GM23338 (cell line): Measurements from ENCODE around the gene BTBD1. TPM values are rescaled to one million over a fixed set of nuclear protein-coding genes. Genes with fewer than 3 reads are reported as not detected.

Experiments
- ATAC-seq: fragments of 200-7000 bp; cut with Tn5 transposase; 3 replicates; pipeline ENCODE4 v1.9.1; 2020
- DNase-seq: peaks from one replicate; pipeline ENCODE4 v3.0.0-alpha.2; 2015; ENCODE audit warnings: low spot score
- H2AFZ ChIP-seq: fragments of 200-600 bp; sonication (generic); 2 replicates; pipeline ENCODE4 v1.8.0; 2016; ENCODE audit warnings: antibody characterized with exemption, mild to moderate bottlenecking, moderate library complexity
- H3F3A ChIP-seq: fragments of 200-600 bp; sonication (generic); replicated peaks from 2 replicates; pipeline ENCODE4 v1.8.0; 2017; ENCODE audit warnings: antibody characterized with exemption, mixed run types, low read depth
- H3K27ac ChIP-seq: fragments of 200-600 bp; sonication (generic); 2 replicates; pipeline ENCODE4 v1.6.1; 2016; ENCODE audit warnings: low read depth
- H3K27me3 ChIP-seq: fragments of 200-600 bp; sonication (generic); 2 replicates; pipeline ENCODE4 v1.8.0; 2016; ENCODE audit warnings: mild to moderate bottlenecking, mixed run types, moderate library complexity; ENCODE audit not compliant: insufficient read depth
- H3K36me3 ChIP-seq: fragments of 200-600 bp; sonication (generic); 2 replicates; pipeline ENCODE4 v1.8.0; 2016; ENCODE audit warnings: mild to moderate bottlenecking; ENCODE audit not compliant: insufficient read depth
- H3K4me1 ChIP-seq: fragments of 200-600 bp; sonication (generic); 2 replicates; pipeline ENCODE4 v1.8.0; 2016; ENCODE audit warnings: mild to moderate bottlenecking, moderate library complexity; ENCODE audit not compliant: insufficient read depth
- H3K4me2 ChIP-seq: fragments of 200-600 bp; sonication (generic); 2 replicates; pipeline ENCODE4 v1.7.1; 2017; ENCODE audit warnings: mixed run types
- H3K4me3 ChIP-seq: fragments of 200-600 bp; sonication (generic); 2 replicates; pipeline ENCODE4 v1.6.1; 2016; ENCODE audit warnings: mixed run types
- H3K79me2 ChIP-seq: fragments of 200-600 bp; sonication (generic); replicated peaks from 2 replicates; pipeline ENCODE4 v1.8.0; 2017; ENCODE audit warnings: mild to moderate bottlenecking; ENCODE audit not compliant: insufficient read depth
- H3K9me2 ChIP-seq: fragments of 200-600 bp; sonication (generic); 2 replicates; pipeline ENCODE4 v1.8.0; 2017; ENCODE audit not compliant: insufficient read depth
- H4K20me1 ChIP-seq: fragments of 200-600 bp; sonication (generic); replicated peaks from 2 replicates; pipeline ENCODE4 v1.8.0; 2017; ENCODE audit warnings: mild to moderate bottlenecking; ENCODE audit not compliant: insufficient read depth
- H3K27ac Mint-ChIP-seq: 2 replicates; pipeline ENCODE4 v1.8.0; 2020; ENCODE audit warnings: inconsistent platforms, mild to moderate bottlenecking, moderate library complexity, mixed read lengths
- H3K27me3 Mint-ChIP-seq: 3 replicates; pipeline ENCODE4 v1.8.0; 2022; ENCODE audit warnings: low read depth, mild to moderate bottlenecking, moderate library complexity, mixed read lengths, inconsistent platforms; ENCODE audit not compliant: insufficient read depth, poor library complexity
- H3K36me3 Mint-ChIP-seq: 3 replicates; pipeline ENCODE4 v1.8.0; 2021; ENCODE audit warnings: low read depth, mild to moderate bottlenecking, inconsistent platforms, moderate library complexity, mixed read lengths
- H3K4me1 Mint-ChIP-seq: 3 replicates; pipeline ENCODE4 v1.8.0; 2020; ENCODE audit warnings: mild to moderate bottlenecking, inconsistent platforms, mixed read lengths
- H3K4me3 Mint-ChIP-seq: 3 replicates; pipeline ENCODE4 v1.8.0; 2021; ENCODE audit warnings: moderate library complexity, mild to moderate bottlenecking, inconsistent platforms, mixed read lengths
- H3K9me3 Mint-ChIP-seq: 3 replicates; pipeline ENCODE4 v1.8.0; 2020; ENCODE audit warnings: moderate library complexity, mild to moderate bottlenecking, inconsistent platforms, mixed read lengths
- CREB1 ChIP-seq: fragments of 250-450 bp; sonication (Bioruptor Pico); IDR thresholded peaks from 2 replicates; pipeline ENCODE4 v1.5.0; 2020; ENCODE audit warnings: low read depth, mild to moderate bottlenecking, moderate library complexity
- ETS1 ChIP-seq: IDR thresholded peaks from 2 replicates; pipeline ENCODE4 v1.6.1; 2016; ENCODE audit warnings: antibody characterized with exemption
- EZH2 ChIP-seq: fragments of 200-600 bp; sonication (generic); IDR thresholded peaks from one replicate; pipeline ENCODE4 v1.8.0; 2017; ENCODE audit warnings: antibody characterized with exemption, mild to moderate bottlenecking, low read depth; ENCODE audit not compliant: unreplicated experiment
- NANOG ChIP-seq: IDR thresholded peaks from 2 replicates; pipeline ENCODE4 v1.6.1; 2016; ENCODE audit warnings: antibody characterized with exemption, borderline replicate concordance
- STAT1 ChIP-seq: IDR thresholded peaks from one replicate; pipeline ENCODE4 v1.6.1; 2016; ENCODE audit warnings: antibody characterized with exemption; ENCODE audit not compliant: unreplicated experiment
- ZNF331 ChIP-seq: fragments of 250-450 bp; sonication (Bioruptor Pico); IDR thresholded peaks from 2 replicates; pipeline ENCODE4 v1.5.0; 2020; ENCODE audit warnings: low read depth, mild to moderate bottlenecking, moderate library complexity
- polyA plus RNA-seq: library from polyadenylated mRNA; unstranded; fragments of >200 nt; fragmentation: Nextera tagmentation; extraction: Ambion mirVana; gene quantifications from 2 replicates; pipeline ENCODE4 v1.2.1, GENCODE V29; 2016
- total RNA-seq: library from RNA; depleted of rRNA; stranded (reverse); fragments of >200 nt; shearing (Covaris generic); gene quantifications from 2 replicates; pipeline ENCODE4 v1.2.3, GENCODE V29; 2014
- TF ChIP-seq, protein P1 (sequence below): IDR thresholded peaks from one replicate; pipeline ENCODE4 v1.6.1; 2018; ENCODE audit warnings: antibody characterized with exemption; ENCODE audit not compliant: unreplicated experiment
- TF ChIP-seq, protein P2 (sequence below), 2 experiments: fragments of 200-600 bp in 1 of 2; sonication (generic) in 1 of 2; conservative IDR thresholded peaks; 2 replicates each; pipeline versions ENCODE4 v1.5.1 to v1.6.1; 2016 to 2017; ENCODE audit warnings: antibody characterized with exemption in 2 of 2, low read depth in 2 of 2, mild to moderate bottlenecking in 2 of 2, moderate library complexity in 1 of 2

The BTBD1 gene
- total and polyA plus RNA-seq, 2 experiments from 2014 or later = 12.6 to 66.1 TPM

GRCh38 chr15:82993144-82993543 is 73.9 kb downstream of the BTBD1 start (continued):
- TF ChIP-seq, protein P1, sequence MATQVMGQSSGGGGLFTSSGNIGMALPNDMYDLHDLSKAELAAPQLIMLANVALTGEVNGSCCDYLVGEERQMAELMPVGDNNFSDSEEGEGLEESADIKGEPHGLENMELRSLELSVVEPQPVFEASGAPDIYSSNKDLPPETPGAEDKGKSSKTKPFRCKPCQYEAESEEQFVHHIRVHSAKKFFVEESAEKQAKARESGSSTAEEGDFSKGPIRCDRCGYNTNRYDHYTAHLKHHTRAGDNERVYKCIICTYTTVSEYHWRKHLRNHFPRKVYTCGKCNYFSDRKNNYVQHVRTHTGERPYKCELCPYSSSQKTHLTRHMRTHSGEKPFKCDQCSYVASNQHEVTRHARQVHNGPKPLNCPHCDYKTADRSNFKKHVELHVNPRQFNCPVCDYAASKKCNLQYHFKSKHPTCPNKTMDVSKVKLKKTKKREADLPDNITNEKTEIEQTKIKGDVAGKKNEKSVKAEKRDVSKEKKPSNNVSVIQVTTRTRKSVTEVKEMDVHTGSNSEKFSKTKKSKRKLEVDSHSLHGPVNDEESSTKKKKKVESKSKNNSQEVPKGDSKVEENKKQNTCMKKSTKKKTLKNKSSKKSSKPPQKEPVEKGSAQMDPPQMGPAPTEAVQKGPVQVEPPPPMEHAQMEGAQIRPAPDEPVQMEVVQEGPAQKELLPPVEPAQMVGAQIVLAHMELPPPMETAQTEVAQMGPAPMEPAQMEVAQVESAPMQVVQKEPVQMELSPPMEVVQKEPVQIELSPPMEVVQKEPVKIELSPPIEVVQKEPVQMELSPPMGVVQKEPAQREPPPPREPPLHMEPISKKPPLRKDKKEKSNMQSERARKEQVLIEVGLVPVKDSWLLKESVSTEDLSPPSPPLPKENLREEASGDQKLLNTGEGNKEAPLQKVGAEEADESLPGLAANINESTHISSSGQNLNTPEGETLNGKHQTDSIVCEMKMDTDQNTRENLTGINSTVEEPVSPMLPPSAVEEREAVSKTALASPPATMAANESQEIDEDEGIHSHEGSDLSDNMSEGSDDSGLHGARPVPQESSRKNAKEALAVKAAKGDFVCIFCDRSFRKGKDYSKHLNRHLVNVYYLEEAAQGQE = no peak
- TF ChIP-seq CREB1 (CRISPR knock-in tag) (no peak), NANOG (no peak), STAT1 (no peak), ETS1 (no peak), EZH2 (no peak), ZNF331 (CRISPR knock-in tag) (no peak)
- TF ChIP-seq, protein P2, sequence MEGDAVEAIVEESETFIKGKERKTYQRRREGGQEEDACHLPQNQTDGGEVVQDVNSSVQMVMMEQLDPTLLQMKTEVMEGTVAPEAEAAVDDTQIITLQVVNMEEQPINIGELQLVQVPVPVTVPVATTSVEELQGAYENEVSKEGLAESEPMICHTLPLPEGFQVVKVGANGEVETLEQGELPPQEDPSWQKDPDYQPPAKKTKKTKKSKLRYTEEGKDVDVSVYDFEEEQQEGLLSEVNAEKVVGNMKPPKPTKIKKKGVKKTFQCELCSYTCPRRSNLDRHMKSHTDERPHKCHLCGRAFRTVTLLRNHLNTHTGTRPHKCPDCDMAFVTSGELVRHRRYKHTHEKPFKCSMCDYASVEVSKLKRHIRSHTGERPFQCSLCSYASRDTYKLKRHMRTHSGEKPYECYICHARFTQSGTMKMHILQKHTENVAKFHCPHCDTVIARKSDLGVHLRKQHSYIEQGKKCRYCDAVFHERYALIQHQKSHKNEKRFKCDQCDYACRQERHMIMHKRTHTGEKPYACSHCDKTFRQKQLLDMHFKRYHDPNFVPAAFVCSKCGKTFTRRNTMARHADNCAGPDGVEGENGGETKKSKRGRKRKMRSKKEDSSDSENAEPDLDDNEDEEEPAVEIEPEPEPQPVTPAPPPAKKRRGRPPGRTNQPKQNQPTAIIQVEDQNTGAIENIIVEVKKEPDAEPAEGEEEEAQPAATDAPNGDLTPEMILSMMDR (conservative IDR thresholded peaks at IDR 0.05; ENCODE audit: low read depth in 2 of 2) = no peak

DNA sequence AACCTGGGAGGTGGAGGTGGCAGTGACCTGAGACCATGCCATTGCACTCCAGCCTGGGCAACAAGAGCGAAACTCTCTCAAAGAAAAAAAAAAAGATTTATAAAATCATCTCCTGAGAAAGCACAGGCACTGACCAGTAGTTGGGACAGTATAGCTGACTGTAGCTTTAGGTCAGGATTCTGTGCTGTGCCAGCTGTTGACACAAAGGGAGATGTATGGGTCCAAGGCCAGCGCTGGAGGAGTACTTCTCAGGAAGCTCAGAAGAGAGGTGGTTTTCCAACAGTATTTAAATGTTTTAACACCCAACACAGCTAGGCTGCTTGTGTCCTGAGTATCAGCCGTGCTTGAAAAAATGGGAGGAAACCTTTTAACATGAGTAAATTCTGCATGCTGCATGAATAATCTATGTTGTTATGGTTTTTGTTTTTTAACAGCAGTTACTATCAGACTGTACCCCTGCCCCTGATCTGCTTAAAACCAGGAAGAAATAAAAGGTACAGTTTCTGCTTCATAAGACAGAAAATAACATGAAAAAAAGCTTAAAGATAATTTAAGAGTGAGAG is 74.5 kb downstream of the BTBD1 start:
- no peaks in the 10 kb centered on the region for H3K27me3 ChIP-seq
- DNase-seq (no peak), ATAC-seq (no peak)
- no peaks in the 10 kb centered on the region for H3K9me2 ChIP-seq
- Mint-ChIP-seq H3K27ac (no peak overlapping the region), H3K4me3 (no peak overlapping the region), H3K27me3 (peaks cover 5% of the 10 kb centered on the region), H3K4me1 (no peaks in the 10 kb centered on the region; the same call in 2 of the 3 replicates), H3K36me3 (peaks cover 30% of the 10 kb centered on the region), H3K9me3 (no peaks in the 10 kb centered on the region; the same call in 2 of the 3 replicates)
- H3F3A ChIP-seq = no peaks in the 10 kb centered on the region
- no peak overlapping the region for H3K4me2 ChIP-seq
- no peaks in the 10 kb centered on the region for H3K4me1 ChIP-seq
- H3K4me3 ChIP-seq = no peak overlapping the region
- peaks cover 10% of the 10 kb centered on the region for H3K36me3 ChIP-seq
- H4K20me1 ChIP-seq = 0 out of 2 replicates have a peak, but pooled peaks cover 5% of the 10 kb centered on the region
- TF ChIP-seq, protein P2 (conservative IDR thresholded peaks at IDR 0.05; ENCODE audit: low read depth in 2 of 2) = no peak
- no peak for TF ChIP-seq EZH2
- peaks cover 8% of the 10 kb centered on the region; the same call in 1 of the 2 replicates for H3K79me2 ChIP-seq
- no peak overlapping the region for H3K27ac ChIP-seq
- H2AFZ ChIP-seq = no peak overlapping the region
